IMR-90 (cell line): ENCODE data around the gene BROX. TPM values are rescaled to one million over a fixed set of nuclear protein-coding genes. Genes with fewer than 3 reads are reported as not detected.

ENCODE experiments used
- ATAC-seq: fragments of 200-7000 bp; cut with Tn5 transposase; 2 replicates; pipeline ENCODE4 v1.9.1; 2020; ENCODE audit warnings: low read depth, mild to moderate bottlenecking, moderate library complexity
- BruUV-seq: library from RNA; stranded (reverse); fragments of 400-500 nt; replicated peaks from 2 replicates; lab custom pipeline; 2021; lab: Mats Ljungman, UMichigan
- CTCF ChIA-PET: fragments of 300-600 bp; formaldehyde crosslinking; extraction: SDS; loops from one replicate; lab custom pipeline; 2021; ENCODE audit warnings: antibody characterized with exemption; lab: Yijun Ruan, JAX
- POLR2A ChIA-PET: fragments of 300-600 bp; sonication (Branson Sonifier 250); formaldehyde crosslinking; loops from one replicate; lab custom pipeline; 2022; ENCODE audit warnings: antibody characterized with exemption; ENCODE audit not compliant: unreplicated experiment; lab: Charles Lee
- DNase-seq: peaks from one replicate; pipeline ENCODE4 v3.0.0; 2013
- H2AFZ ChIP-seq: replicated peaks from 2 replicates; pipeline ENCODE3; 2013; ENCODE audit warnings: low read length, mild to moderate bottlenecking; ENCODE audit not compliant: poor library complexity
- H2AK5ac ChIP-seq: 2 replicates; pipeline ENCODE4 v1.6.1; 2013; ENCODE audit warnings: low read depth, low read length, inconsistent platforms
- H2AK9ac ChIP-seq: replicated peaks from 2 replicates; pipeline ENCODE3; 2013; ENCODE audit warnings: mild to moderate bottlenecking, low read depth, low read length, moderate library complexity; ENCODE audit not compliant: poor library complexity
- H2BK120ac ChIP-seq: 2 replicates; pipeline ENCODE4 v1.6.1; 2013; ENCODE audit warnings: low read depth, low read length, inconsistent platforms
- H2BK15ac ChIP-seq: 3 replicates; pipeline ENCODE4 v1.6.1; 2013; ENCODE audit warnings: low read depth, low read length, inconsistent platforms
- H2BK20ac ChIP-seq: 2 replicates; pipeline ENCODE4 v1.6.1; 2013; ENCODE audit warnings: low read depth, mild to moderate bottlenecking, inconsistent platforms, low read length, moderate library complexity
- H2BK5ac ChIP-seq: 2 replicates; pipeline ENCODE4 v1.6.1; 2013; ENCODE audit warnings: mild to moderate bottlenecking, low read depth, low read length, inconsistent platforms; ENCODE audit not compliant: poor library complexity, severe bottlenecking
- H3K14ac ChIP-seq: replicated peaks from 2 replicates; pipeline ENCODE4 v1.6.1; 2013; ENCODE audit warnings: low read depth, low read length, inconsistent platforms
- H3K18ac ChIP-seq: 2 replicates; pipeline ENCODE4 v1.6.1; 2013; ENCODE audit warnings: low read depth, low read length, control low read depth
- H3K23ac ChIP-seq: 2 replicates; pipeline ENCODE4 v1.6.1; 2013; ENCODE audit warnings: low read depth, low read length, inconsistent platforms
- H3K27ac ChIP-seq: 2 replicates; pipeline ENCODE4 v1.5.1; 2013; ENCODE audit warnings: mild to moderate bottlenecking, control low read depth, low read length; ENCODE audit not compliant: insufficient read depth
- H3K27me3 ChIP-seq: 2 replicates; pipeline ENCODE4 v1.6.1; 2013; ENCODE audit warnings: low read length; ENCODE audit not compliant: control insufficient read depth, insufficient read depth
- H3K36me3 ChIP-seq: 2 replicates; pipeline ENCODE4 v1.6.1; 2013; ENCODE audit warnings: low read length, mixed read lengths; ENCODE audit not compliant: control insufficient read depth, insufficient read depth
- H3K4ac ChIP-seq: 2 replicates; pipeline ENCODE4 v1.6.1; 2013; ENCODE audit warnings: low read depth, low read length, inconsistent platforms
- H3K4me1 ChIP-seq: 2 replicates; pipeline ENCODE4 v1.6.1; 2013; ENCODE audit warnings: low read length, mixed read lengths; ENCODE audit not compliant: control insufficient read depth, insufficient read depth
- H3K4me2 ChIP-seq: 2 replicates; pipeline ENCODE4 v1.6.1; 2013; ENCODE audit warnings: low read depth, mild to moderate bottlenecking, control low read depth, low read length, moderate library complexity
- H3K4me3 ChIP-seq: 2 replicates; pipeline ENCODE4 v1.5.1; 2013; ENCODE audit warnings: low read depth, mild to moderate bottlenecking, control low read depth, low read length, moderate library complexity; ENCODE audit not compliant: insufficient read depth
- H3K56ac ChIP-seq: 2 replicates; pipeline ENCODE4 v1.6.1; 2013; ENCODE audit warnings: low read length, inconsistent platforms; ENCODE audit not compliant: insufficient read depth; ENCODE audit errors: extremely low read depth
- H3K79me1 ChIP-seq, 2 experiments: 2 replicates each; pipeline ENCODE4 v1.6.1; 2013; ENCODE audit warnings: low read length in 2 of 2, inconsistent platforms in 1 of 2, low read depth in 1 of 2
- H3K9ac ChIP-seq: 2 replicates; pipeline ENCODE4 v1.6.1; 2013; ENCODE audit warnings: low read depth, low read length, control low read depth
- H3K9me1 ChIP-seq: 2 replicates; pipeline ENCODE4 v1.6.1; 2013; ENCODE audit warnings: low read length, inconsistent platforms; ENCODE audit not compliant: insufficient read depth
- H3K9me3 ChIP-seq: 2 replicates; pipeline ENCODE4 v1.6.1; 2013; ENCODE audit warnings: low read length; ENCODE audit not compliant: control insufficient read depth, insufficient read depth
- H4K20me1 ChIP-seq: 2 replicates; pipeline ENCODE4 v1.6.1; 2013; ENCODE audit warnings: low read length, inconsistent platforms; ENCODE audit not compliant: insufficient read depth
- H4K5ac ChIP-seq: 2 replicates; pipeline ENCODE4 v1.6.1; 2013; ENCODE audit warnings: mild to moderate bottlenecking, low read depth, low read length, control low read depth
- H4K8ac ChIP-seq, 2 experiments: 2 replicates each; pipeline ENCODE4 v1.6.1; 2013; ENCODE audit warnings: low read depth in 2 of 2, low read length in 2 of 2, control low read depth in 1 of 2, inconsistent platforms in 1 of 2
- H4K91ac ChIP-seq: 2 replicates; pipeline ENCODE4 v1.6.1; 2013; ENCODE audit warnings: low read depth, low read length, inconsistent platforms; ENCODE audit not compliant: insufficient read depth
- BHLHE40 ChIP-seq: fragments of 150-350 bp; IDR thresholded peaks from 2 replicates; pipeline ENCODE4 v1.6.1; 2016; ENCODE audit warnings: mild to moderate bottlenecking, low read depth, low read length
- CEBPB ChIP-seq: IDR thresholded peaks from 2 replicates; pipeline ENCODE4 v1.6.1; 2012; ENCODE audit warnings: low read depth, low read length, improper control_type of control experiment
- CHD1 ChIP-seq: IDR thresholded peaks from 2 replicates; pipeline ENCODE4 v1.6.1; 2012; ENCODE audit warnings: low read depth, low read length, improper control_type of control experiment
- CTCF ChIP-seq: conservative IDR thresholded peaks from 2 replicates; pipeline ENCODE4 v1.5.1; 2012; ENCODE audit warnings: mild to moderate bottlenecking, low read depth, low read length, improper control_type of control experiment
- ELK1 ChIP-seq: fragments of 150-350 bp; IDR thresholded peaks from 2 replicates; pipeline ENCODE4 v1.6.1; 2016; ENCODE audit warnings: low read depth, mild to moderate bottlenecking, low read length, moderate library complexity, borderline replicate concordance
- FOS ChIP-seq: fragments of 150-350 bp; IDR thresholded peaks from 2 replicates; pipeline ENCODE4 v1.6.1; 2016; ENCODE audit warnings: low read depth, low read length
- MAFK ChIP-seq: IDR thresholded peaks from 2 replicates; pipeline ENCODE4 v1.6.1; 2012; ENCODE audit warnings: low read depth, low read length, improper control_type of control experiment
- MAZ ChIP-seq: IDR thresholded peaks from 2 replicates; pipeline ENCODE4 v1.6.1; 2012; ENCODE audit warnings: low read depth, mild to moderate bottlenecking, low read length, improper control_type of control experiment, moderate library complexity, borderline replicate concordance
- MXI1 ChIP-seq: IDR thresholded peaks from 2 replicates; pipeline ENCODE4 v1.6.1; 2012; ENCODE audit warnings: low read depth, mild to moderate bottlenecking, low read length, moderate library complexity, borderline replicate concordance
- NFE2L2 ChIP-seq: fragments of 150-350 bp; IDR thresholded peaks from 2 replicates; pipeline ENCODE4 v1.6.1; 2016; ENCODE audit warnings: low read depth, mild to moderate bottlenecking, low read length
- POLR2A ChIP-seq: IDR thresholded peaks from 2 replicates; pipeline ENCODE4 v1.6.1; 2012; ENCODE audit warnings: mild to moderate bottlenecking, low read depth, low read length
- RAD21 ChIP-seq: IDR thresholded peaks from 2 replicates; pipeline ENCODE4 v1.6.1; 2012; ENCODE audit warnings: low read length, improper control_type of control experiment
- RCOR1 ChIP-seq: IDR thresholded peaks from 2 replicates; pipeline ENCODE4 v1.6.1; 2012; ENCODE audit warnings: mild to moderate bottlenecking, low read length, improper control_type of control experiment; ENCODE audit not compliant: insufficient replicate concordance
- SMC3 ChIP-seq: fragments of 150-350 bp; IDR thresholded peaks from 2 replicates; pipeline ENCODE4 v1.6.1; 2016; ENCODE audit warnings: low read depth, mild to moderate bottlenecking, antibody characterized with exemption, low read length, moderate library complexity
- USF2 ChIP-seq: fragments of 150-350 bp; IDR thresholded peaks from 2 replicates; pipeline ENCODE4 v1.6.1; 2017; ENCODE audit warnings: mild to moderate bottlenecking, antibody characterized with exemption, low read length, low read depth
- WGBS, 2 experiments: methylation state at CpG; one replicate each; pipeline versions ENCODE4 v1.1.5 to v1.1.7; 2013; ENCODE audit warnings: missing lambda C conversion rate in 2 of 2; ENCODE audit not compliant: insufficient read length in 1 of 2; ENCODE audit errors: extremely low coverage in 2 of 2; 5-methylcytosine and 5-hydroxymethylcytosine counted together
- dilution Hi-C: fragments of 300-500 bp; cut with HindIII; formaldehyde crosslinking; loops from one replicate; pipeline ENCODE4 v1.14.3; 2018; ENCODE audit warnings: low sequenced_read_pairs; ENCODE audit not compliant: unreplicated experiment
- in situ Hi-C: fragments of 300-500 bp; cut with MboI; formaldehyde crosslinking; loops from 3 replicates; pipeline ENCODE4 v1.14.3; 2019; ENCODE audit warnings: low sequenced_read_pairs, inconsistent platforms, mixed read lengths
- intact Hi-C: fragments of 100-400 bp; cut with micrococcal nuclease; formaldehyde crosslinking; loops from 2 replicates; pipeline ENCODE4 v1.10.0; 2022
- polyA plus RNA-seq, 3 experiments: library from polyadenylated mRNA; depleted of rRNA; stranded (reverse); fragments of >200 nt; gene quantifications; 2 replicates each; pipeline ENCODE4 v1.2.3, GENCODE V29; 2012; ENCODE audit warnings: low replicate concordance in 1 of 3
- total RNA-seq: library from RNA; depleted of rRNA; stranded (reverse); fragments of >200 nt; gene quantifications from 2 replicates; pipeline ENCODE4 v1.2.3, GENCODE V29; 2012

The BROX gene
- total and polyA plus RNA-seq, 2 of the 4 experiments (the other 2 are of a cell fraction), result 6.8 to 43.4 TPM

- Histone ChIP-seq H2AFZ (no peak overlapping the region), H3K4me3 (no peak overlapping the region), H3K4me2 (no peak overlapping the region), H3K23ac (no peak overlapping the region), H4K20me1 (no peaks in the 10 kb centered on the region), H3K9ac (no peak overlapping the region), H3K4ac (no peak overlapping the region), H3K27me3 (no peaks in the 10 kb centered on the region), H2AK9ac (no peak overlapping the region), H3K79me1 (no peaks in the 10 kb centered on the region), H3K36me3 (no peaks in the 10 kb centered on the region), H3K27ac (no peak overlapping the region), H2BK5ac (no peak overlapping the region), H3K4me1 (no peaks in the 10 kb centered on the region), H3K56ac (no peak overlapping the region), H2BK120ac (no peak overlapping the region), H3K14ac (no peak overlapping the region), H3K18ac (no peak overlapping the region), H3K9me1 (no peaks in the 10 kb centered on the region), H2BK20ac (no peak overlapping the region), H4K5ac (no peak overlapping the region), H4K91ac (no peak overlapping the region), H3K9me3 (no peaks in the 10 kb centered on the region), H2BK15ac (no peak overlapping the region), H4K8ac (no peak overlapping the region), H2AK5ac (no peak overlapping the region)
- BruUV-seq, result no TSS peak
- dilution Hi-C loops (loop anchor here (25.0 kb wide), 1 partner anchor 309 kb away; no protein-coding TSS in a partner anchor), intact Hi-C loops (no loop called here), in situ Hi-C loops (no loop called here)
- ChIA-PET CTCF (interaction anchor here (0.6 kb wide), 1 partner anchor 70 kb away, joined by 4 read pairs; no protein-coding TSS in a partner anchor), POLR2A (no interaction called here)
- WGBS, 2 experiments, result no CpG with 5 or more reads among the region's 2 CpGs
- TF ChIP-seq USF2 (no peak), SMC3 (no peak), RAD21 (no peak), RCOR1 (no peak), CHD1 (no peak), MXI1 (no peak), CTCF (no peak), MAFK (no peak), CEBPB (no peak), NFE2L2 (no peak), MAZ (no peak), POLR2A (no peak), BHLHE40 (no peak), FOS (no peak), ELK1 (no peak)
- no peak for ATAC-seq
- peak; percentile 28 for DNase-seq
These were observed 65.6 kb downstream of the BROX start for GRCh38 chr1:222777977-222778376.
